B cell (primary cell): Measurements from ENCODE around the gene TUBB4A. TPM values are rescaled to one million over a fixed set of nuclear protein-coding genes. Genes with fewer than 3 reads are reported as not detected.

Experiments
- ATAC-seq: fragments of 200-7000 bp; cut with Tn5 transposase; one replicate; pipeline ENCODE4 v1.10.0; 2021; ENCODE audit warnings: low read depth, mild to moderate bottlenecking, moderate number of reproducible peaks, moderate library complexity
- CTCF ChIA-PET: fragments of 350-600 bp; sonication (Branson Sonifier 250); formaldehyde crosslinking; loops from one replicate; lab custom pipeline; 2021; ENCODE audit warnings: antibody characterized with exemption, inconsistent platforms; lab: Charles Lee
- POLR2A ChIA-PET: fragments of 350-600 bp; sonication (Branson Sonifier 250); formaldehyde crosslinking; loops from one replicate; lab custom pipeline; 2021; ENCODE audit warnings: antibody characterized with exemption; lab: Charles Lee
- DNase-seq: peaks from one replicate; pipeline ENCODE4 v3.0.0; 2013
- H2AFZ ChIP-seq: 2 replicates; pipeline ENCODE4 v1.6.1; 2012; ENCODE audit warnings: mild to moderate bottlenecking, low read depth, low read length; ENCODE audit not compliant: insufficient read depth, poor library complexity, severe bottlenecking
- H3K27ac ChIP-seq, 2 donors: 1 replicate in 1 of 2; 2 replicates in 1 of 2; pipeline ENCODE4 v1.5.1; 2012 to 2013; ENCODE audit warnings: low read length in 2 of 2, mild to moderate bottlenecking in 2 of 2, moderate library complexity in 1 of 2
- H3K27me3 ChIP-seq, 4 experiments: fragments of 200-600 bp in 1 of 4; sonication (generic) in 1 of 4; replicated peaks in 1 of 4; 1 replicate in 2 of 4; 2 replicates in 2 of 4; pipeline versions ENCODE4 v1.6.1 to v1.7.0; 2013 to 2016; ENCODE audit warnings: low read length in 3 of 4, mild to moderate bottlenecking in 2 of 4, mixed read lengths in 1 of 4, moderate library complexity in 1 of 4; ENCODE audit not compliant: insufficient read depth in 4 of 4, control insufficient read depth in 3 of 4; ENCODE audit errors: control extremely low read depth in 1 of 4
- H3K36me3 ChIP-seq, 2 experiments: replicated peaks in 1 of 2; 1 replicate in 1 of 2; 2 replicates in 1 of 2; pipeline versions ENCODE4 v1.6.1 to v1.7.1; 2013; ENCODE audit warnings: low read length in 1 of 2; ENCODE audit not compliant: insufficient read depth in 2 of 2, control insufficient read depth in 1 of 2; ENCODE audit errors: control extremely low read depth in 1 of 2, extremely low read depth in 1 of 2
- H3K4me1 ChIP-seq, 2 donors: fragments of 200-600 bp in 1 of 2; sonication (generic) in 1 of 2; 1 replicate in 1 of 2; 2 replicates in 1 of 2; pipeline versions ENCODE4 v1.5.1 to v1.6.1; 2013 to 2017; ENCODE audit warnings: low read length in 2 of 2; ENCODE audit not compliant: control insufficient read depth in 2 of 2, insufficient read depth in 2 of 2
- H3K4me2 ChIP-seq: replicated peaks from 2 replicates; pipeline ENCODE3; 2012; ENCODE audit warnings: mild to moderate bottlenecking, low read depth, low read length; ENCODE audit not compliant: poor library complexity, severe bottlenecking
- H3K4me3 ChIP-seq, 5 experiments: fragments of 200-600 bp in 1 of 5; sonication (generic) in 1 of 5; 1 replicate in 3 of 5; 2 replicates in 2 of 5; pipeline versions ENCODE4 v1.5.1 to v1.7.0; 2011 to 2016; ENCODE audit warnings: low read length in 4 of 5, mild to moderate bottlenecking in 4 of 5, low read depth in 2 of 5, control low read depth in 1 of 5, moderate library complexity in 1 of 5; ENCODE audit not compliant: insufficient read depth in 1 of 5; ENCODE audit errors: control extremely low read depth in 1 of 5, extremely low read depth in 1 of 5
- H3K79me2 ChIP-seq: fragments of 200-600 bp; sonication (generic); one replicate; pipeline ENCODE4 v1.6.0; 2016; ENCODE audit warnings: low read length; ENCODE audit not compliant: control insufficient read depth, insufficient read depth
- H3K9ac ChIP-seq: fragments of 200-600 bp; sonication (generic); 2 replicates; pipeline ENCODE4 v1.6.1; 2017; ENCODE audit warnings: mild to moderate bottlenecking, low read length, moderate library complexity
- H3K9me3 ChIP-seq, 3 donors: one replicate each; pipeline versions ENCODE4 v1.6.1 to v1.7.1; 2013; ENCODE audit warnings: low read length in 2 of 3; ENCODE audit not compliant: control insufficient read depth in 2 of 3, insufficient read depth in 1 of 3; ENCODE audit errors: control extremely low read depth in 1 of 3
- H4K20me1 ChIP-seq: 2 replicates; pipeline ENCODE4 v1.6.0; 2012; ENCODE audit warnings: mild to moderate bottlenecking, low read length; ENCODE audit not compliant: insufficient read depth, control insufficient read depth, poor library complexity, severe bottlenecking
- H3K27ac Mint-ChIP-seq: one replicate; pipeline ENCODE4 v1.8.0; 2021; ENCODE audit warnings: mixed read lengths
- H3K27me3 Mint-ChIP-seq: one replicate; pipeline ENCODE4 v1.8.0; 2021; ENCODE audit warnings: mixed read lengths
- H3K4me1 Mint-ChIP-seq: one replicate; pipeline ENCODE4 v1.8.0; 2021; ENCODE audit warnings: mixed read lengths
- H3K4me3 Mint-ChIP-seq: one replicate; pipeline ENCODE4 v1.8.0; 2021; ENCODE audit warnings: mixed read lengths
- H3K9me3 Mint-ChIP-seq: one replicate; pipeline ENCODE4 v1.8.0; 2022; ENCODE audit warnings: mixed read lengths; ENCODE audit not compliant: insufficient read depth
- CTCF ChIP-seq: fragments of 200-600 bp; IDR thresholded peaks from one replicate; pipeline ENCODE4 v1.8.0; 2022; ENCODE audit warnings: antibody characterized with exemption, mild to moderate bottlenecking
- EZH2 ChIP-seq: IDR thresholded peaks from 2 replicates; pipeline ENCODE4 v1.6.1; 2012; ENCODE audit warnings: borderline replicate concordance, low read depth, mild to moderate bottlenecking, moderate library complexity, low read length; ENCODE audit not compliant: insufficient read depth, poor library complexity, severe bottlenecking
- WGBS: methylation state at CpG from one replicate; pipeline ENCODE4 v1.1.5; 2013; ENCODE audit warnings: missing lambda C conversion rate; ENCODE audit not compliant: insufficient coverage; 5-methylcytosine and 5-hydroxymethylcytosine counted together
- intact Hi-C: fragments of 100-400 bp; cut with micrococcal nuclease; formaldehyde crosslinking; loops from one replicate; pipeline ENCODE4 v1.10.0; 2022
- polyA plus RNA-seq: library from polyadenylated mRNA; depleted of rRNA; stranded (reverse); fragments of >200 nt; gene quantifications from 2 replicates; pipeline ENCODE4 v1.2.3, GENCODE V29; 2012
- total RNA-seq, 2 donors: library from RNA; stranded (reverse); fragments of 120-200 nt in 1 of 2; gene quantifications; 1 replicate in 1 of 2; 2 replicates in 1 of 2; pipeline versions ENCODE4 v1.2.3 to v1.2.4, GENCODE V29; 2013 to 2022

Gene TUBB4A
- total and polyA plus RNA-seq, 2 donors (not counting 1 experiment from before 2014, with no cell fraction given), result 3.9 to 21.9 TPM

- no peaks in the 10 kb centered on the region for H3K9me3 ChIP-seq
- TF ChIP-seq CTCF (no peak), EZH2 (no peak)
- ATAC-seq (no peak), DNase-seq (no peak)
- H3K79me2 ChIP-seq, result no peaks in the 10 kb centered on the region
- no peaks in the 10 kb centered on the region for H4K20me1 ChIP-seq
- no peak overlapping the region for H3K4me2 ChIP-seq
- intact Hi-C loops, result no loop called here
- H3K27me3 ChIP-seq, result no peaks in the 10 kb centered on the region
- H3K36me3 ChIP-seq, result no peaks in the 10 kb centered on the region
- no peak overlapping the region for H3K9ac ChIP-seq
- Mint-ChIP-seq H3K4me1 (no peaks in the 10 kb centered on the region), H3K27me3 (no peaks in the 10 kb centered on the region), H3K27ac (no peak overlapping the region), H3K4me3 (no peak overlapping the region), H3K9me3 (no peaks in the 10 kb centered on the region)
- ChIA-PET CTCF (interaction anchor here (2.7 kb wide), 1 partner anchor 353 kb away, joined by 8 read pairs; no protein-coding TSS in a partner anchor), POLR2A (no interaction called here)
- H3K4me1 ChIP-seq, result no peaks in the 10 kb centered on the region
- 100% methylated on average over 3 of the region's 7 CpGs for WGBS
- H3K27ac ChIP-seq, result no peak overlapping the region
- no peak overlapping the region for H3K4me3 ChIP-seq
- H2AFZ ChIP-seq, result no peak overlapping the region
Observed at GRCh38 chr19:6510618-6511017, 8.5 kb upstream of the TUBB4A start.

- Histone ChIP-seq H3K9ac (no peak overlapping the region), H3K27me3 (no peaks in the 10 kb centered on the region), H3K4me3 (no peak overlapping the region), H3K79me2 (no peaks in the 10 kb centered on the region), H4K20me1 (no peaks in the 10 kb centered on the region), H3K27ac (no peak overlapping the region), H3K4me2 (no peak overlapping the region), H3K36me3 (no peaks in the 10 kb centered on the region), H2AFZ (no peak overlapping the region), H3K4me1 (peaks cover 4% of the 10 kb centered on the region in 2 donors), H3K9me3 (no peaks in the 10 kb centered on the region)
- TF ChIP-seq EZH2, result no peak
- TF ChIP-seq CTCF, result no peak
- Mint-ChIP-seq H3K27me3 (no peaks in the 10 kb centered on the region), H3K4me1 (peaks cover 6% of the 10 kb centered on the region), H3K27ac (no peak overlapping the region), H3K9me3 (no peaks in the 10 kb centered on the region), H3K4me3 (no peak overlapping the region)
- no peak for ATAC-seq
- intact Hi-C loops, result no loop called here
- ChIA-PET CTCF (interaction anchor here (0.7 kb wide), 2 partner anchors 27 to 1126 kb away, joined by 3 to 6 read pairs; no protein-coding TSS in a partner anchor), POLR2A (no interaction called here)
- 90% methylated on average over 17 of the region's 20 CpGs for WGBS
- no peak for DNase-seq
Observed at GRCh38 chr19:6509118-6509971, 7.2 kb upstream of the TUBB4A start.
